ENCODE measurements around the gene PDLIM5.

DNA sequence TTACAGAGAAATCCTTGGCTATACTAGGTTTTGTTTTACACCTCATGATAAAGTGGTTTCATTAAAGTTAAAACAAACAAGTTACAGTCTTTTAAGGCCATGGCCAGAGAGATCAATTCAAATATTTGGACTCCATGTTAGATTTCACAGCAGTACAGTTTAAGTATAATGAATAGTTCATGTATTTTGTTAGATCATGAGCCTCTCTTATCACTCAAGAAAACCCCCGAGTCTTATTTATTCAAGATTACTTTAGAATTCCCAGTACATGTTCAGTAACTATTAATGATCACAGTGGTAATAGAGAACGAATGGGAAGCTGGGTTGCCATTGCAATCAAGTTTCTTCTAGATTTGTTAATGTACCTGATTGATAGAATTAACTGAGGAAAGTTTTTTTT lies 15.2 kb downstream of the PDLIM5 start:
- TF ChIP-seq, protein P1, sequence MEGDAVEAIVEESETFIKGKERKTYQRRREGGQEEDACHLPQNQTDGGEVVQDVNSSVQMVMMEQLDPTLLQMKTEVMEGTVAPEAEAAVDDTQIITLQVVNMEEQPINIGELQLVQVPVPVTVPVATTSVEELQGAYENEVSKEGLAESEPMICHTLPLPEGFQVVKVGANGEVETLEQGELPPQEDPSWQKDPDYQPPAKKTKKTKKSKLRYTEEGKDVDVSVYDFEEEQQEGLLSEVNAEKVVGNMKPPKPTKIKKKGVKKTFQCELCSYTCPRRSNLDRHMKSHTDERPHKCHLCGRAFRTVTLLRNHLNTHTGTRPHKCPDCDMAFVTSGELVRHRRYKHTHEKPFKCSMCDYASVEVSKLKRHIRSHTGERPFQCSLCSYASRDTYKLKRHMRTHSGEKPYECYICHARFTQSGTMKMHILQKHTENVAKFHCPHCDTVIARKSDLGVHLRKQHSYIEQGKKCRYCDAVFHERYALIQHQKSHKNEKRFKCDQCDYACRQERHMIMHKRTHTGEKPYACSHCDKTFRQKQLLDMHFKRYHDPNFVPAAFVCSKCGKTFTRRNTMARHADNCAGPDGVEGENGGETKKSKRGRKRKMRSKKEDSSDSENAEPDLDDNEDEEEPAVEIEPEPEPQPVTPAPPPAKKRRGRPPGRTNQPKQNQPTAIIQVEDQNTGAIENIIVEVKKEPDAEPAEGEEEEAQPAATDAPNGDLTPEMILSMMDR (IDR thresholded peaks at IDR 0.05), result no peak
- no peak for TF ChIP-seq POLR2A (IDR thresholded peaks at IDR 0.05)

Data from suprapubic skin (tissue), 3 donors.